ENCODE measurements around the gene SYPL1. TPM values are rescaled to one million over a fixed set of nuclear protein-coding genes. Genes with fewer than 3 reads are reported as not detected.

The SYPL1 gene
- total RNA-seq, 1 experiment from 2014 or later = 39.2 TPM

DNA sequence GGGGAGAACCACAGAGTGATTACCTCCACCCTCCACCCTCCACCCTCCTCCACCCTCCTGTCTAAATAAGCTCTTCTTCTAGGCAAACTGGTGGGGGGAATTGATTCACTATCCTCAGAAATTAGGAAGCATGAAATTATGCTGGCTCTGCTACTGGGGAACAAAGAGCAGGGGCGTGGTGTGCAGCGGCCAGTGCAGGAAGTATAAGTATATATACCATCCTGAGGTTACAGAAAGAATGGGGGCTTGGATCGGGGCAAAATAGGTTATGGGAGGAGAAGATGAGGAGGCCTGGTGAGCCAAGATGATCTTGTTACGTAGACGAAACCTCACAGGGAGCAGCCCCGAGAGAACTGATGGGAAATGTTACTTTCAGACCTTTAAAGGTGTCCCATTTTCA is 49.1 kb downstream of the SYPL1 start:
- no peak overlapping the region for H2BK5ac ChIP-seq (ENCODE audit: insufficient read length, low read length)
- H3K4me1 ChIP-seq (ENCODE audit: insufficient read depth, low read length) = no peaks in the 10 kb centered on the region
- H3K79me1 ChIP-seq (ENCODE audit: insufficient read depth, low read depth, low read length, poor library complexity, severe bottlenecking) = no peaks in the 10 kb centered on the region
- no peak overlapping the region for H2AK5ac ChIP-seq (ENCODE audit: insufficient read length, low read length)
- TF ChIP-seq, protein P1, sequence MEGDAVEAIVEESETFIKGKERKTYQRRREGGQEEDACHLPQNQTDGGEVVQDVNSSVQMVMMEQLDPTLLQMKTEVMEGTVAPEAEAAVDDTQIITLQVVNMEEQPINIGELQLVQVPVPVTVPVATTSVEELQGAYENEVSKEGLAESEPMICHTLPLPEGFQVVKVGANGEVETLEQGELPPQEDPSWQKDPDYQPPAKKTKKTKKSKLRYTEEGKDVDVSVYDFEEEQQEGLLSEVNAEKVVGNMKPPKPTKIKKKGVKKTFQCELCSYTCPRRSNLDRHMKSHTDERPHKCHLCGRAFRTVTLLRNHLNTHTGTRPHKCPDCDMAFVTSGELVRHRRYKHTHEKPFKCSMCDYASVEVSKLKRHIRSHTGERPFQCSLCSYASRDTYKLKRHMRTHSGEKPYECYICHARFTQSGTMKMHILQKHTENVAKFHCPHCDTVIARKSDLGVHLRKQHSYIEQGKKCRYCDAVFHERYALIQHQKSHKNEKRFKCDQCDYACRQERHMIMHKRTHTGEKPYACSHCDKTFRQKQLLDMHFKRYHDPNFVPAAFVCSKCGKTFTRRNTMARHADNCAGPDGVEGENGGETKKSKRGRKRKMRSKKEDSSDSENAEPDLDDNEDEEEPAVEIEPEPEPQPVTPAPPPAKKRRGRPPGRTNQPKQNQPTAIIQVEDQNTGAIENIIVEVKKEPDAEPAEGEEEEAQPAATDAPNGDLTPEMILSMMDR (conservative IDR thresholded peaks at IDR 0.05) = no peak
- H2BK20ac ChIP-seq (ENCODE audit: low read depth, low read length, poor library complexity, severe bottlenecking) = no peak overlapping the region
- no peak overlapping the region for H2BK120ac ChIP-seq (ENCODE audit: low read depth, low read length, poor library complexity, severe bottlenecking)
- H3K36me3 Mint-ChIP-seq (ENCODE audit: insufficient read depth in 1 of 3, low read depth in 3 of 3) = peaks cover 0 to 7% (median 0%) of the 10 kb centered on the region in 3 experiments; a peak in 4 of 7 replicates
- H2AFZ ChIP-seq (ENCODE audit: low read length) = no peak overlapping the region
- H3K27ac Mint-ChIP-seq = peak overlapping the region in 1 of 3 experiments; percentile 57; a peak in 1 of 7 replicates
- H3K14ac ChIP-seq (ENCODE audit: insufficient read depth, low read length) = no peak overlapping the region
- H3K23me2 ChIP-seq (ENCODE audit: insufficient read length, low read depth, low read length, poor library complexity, severe bottlenecking) = no peaks in the 10 kb centered on the region
- no peak overlapping the region for H4K8ac ChIP-seq (replicated peaks; ENCODE audit: insufficient read length, low read depth, low read length)
- no peak overlapping the region for H3K27ac ChIP-seq (ENCODE audit: insufficient read length, low read depth, low read length)
- H3K18ac ChIP-seq (ENCODE audit: insufficient read length, low read depth, low read length) = no peak overlapping the region
- H4K20me1 ChIP-seq (ENCODE audit: control insufficient read depth, insufficient read depth, insufficient read length) = no peaks in the 10 kb centered on the region
- no peak for DNase-seq
- no peak overlapping the region for H4K91ac ChIP-seq (ENCODE audit: insufficient read length, low read depth, low read length)
- WGBS (ENCODE audit: extremely low coverage, insufficient read length, low lambda C conversion rate) = no CpG with 5 or more reads among the region's 6 CpGs
- no peak overlapping the region for H3K9ac ChIP-seq (ENCODE audit: extremely low read depth, insufficient read length, low read length)
- H3K4me2 ChIP-seq (ENCODE audit: insufficient read depth, insufficient read length, low read length) = no peak overlapping the region
- H2BK15ac ChIP-seq (ENCODE audit: low read depth, low read length) = no peak overlapping the region
- no peak overlapping the region for H3K23ac ChIP-seq (ENCODE audit: insufficient read length, low read depth, low read length)
- no peaks in the 10 kb centered on the region for H3K27me3 Mint-ChIP-seq (ENCODE audit: low read depth)
- H3K4ac ChIP-seq (ENCODE audit: low read depth, low read length) = no peak overlapping the region
- H3K27me3 ChIP-seq (ENCODE audit: insufficient read depth, low read length) = no peaks in the 10 kb centered on the region
- H3K9me3 Mint-ChIP-seq = peaks cover 6 to 7% of the 10 kb centered on the region in 2 experiments; a peak in 4 of 5 replicates
- H3T11ph ChIP-seq (ENCODE audit: low read length) = no peak overlapping the region
- H2BK12ac ChIP-seq (ENCODE audit: insufficient read length, low read depth, low read length) = no peak overlapping the region
- H3K79me2 ChIP-seq (ENCODE audit: insufficient read depth, low read length) = no peaks in the 10 kb centered on the region
- peaks cover 15 to 22% of the 10 kb centered on the region in 2 experiments for H3K4me1 Mint-ChIP-seq
- H3K4me3 Mint-ChIP-seq = no peak overlapping the region
- no peak overlapping the region for H4K5ac ChIP-seq (ENCODE audit: insufficient read length, low read depth, low read length)
- H3K56ac ChIP-seq (ENCODE audit: insufficient read length, low read depth, low read length) = no peak overlapping the region
- no peaks in the 10 kb centered on the region for H3K9me3 ChIP-seq (ENCODE audit: control insufficient read depth, low read depth, low read length)

All from H9 (cell line).